Fibroblast of the aortic adventitia (primary cell): ENCODE data around the gene CHD9. TPM values are rescaled to one million over a fixed set of nuclear protein-coding genes. Genes with fewer than 3 reads are reported as not detected.

ENCODE experiments used
- DNase-seq: peaks from one replicate; pipeline ENCODE4 v3.0.0-alpha.2; 2010; ENCODE audit warnings: low read depth
- H3K4me3 ChIP-seq: 2 replicates; pipeline ENCODE4 v1.5.1; 2011; ENCODE audit warnings: low read depth, mild to moderate bottlenecking, control low read depth, low read length, moderate library complexity
- total RNA-seq: library from RNA; depleted of rRNA; stranded (reverse); fragments of >200 nt; gene quantifications from 2 replicates; pipeline ENCODE4 v1.2.3, GENCODE V29; 2012; ENCODE audit warnings: low replicate concordance
- TF ChIP-seq, protein P1 (sequence below): IDR thresholded peaks from 2 replicates; pipeline ENCODE4 v1.5.1; 2011; ENCODE audit warnings: mild to moderate bottlenecking, low read length, control low read depth, inconsistent platforms; ENCODE audit not compliant: insufficient read depth

The CHD9 gene
- total RNA-seq, 1 donor: 90.6 TPM

DNA sequence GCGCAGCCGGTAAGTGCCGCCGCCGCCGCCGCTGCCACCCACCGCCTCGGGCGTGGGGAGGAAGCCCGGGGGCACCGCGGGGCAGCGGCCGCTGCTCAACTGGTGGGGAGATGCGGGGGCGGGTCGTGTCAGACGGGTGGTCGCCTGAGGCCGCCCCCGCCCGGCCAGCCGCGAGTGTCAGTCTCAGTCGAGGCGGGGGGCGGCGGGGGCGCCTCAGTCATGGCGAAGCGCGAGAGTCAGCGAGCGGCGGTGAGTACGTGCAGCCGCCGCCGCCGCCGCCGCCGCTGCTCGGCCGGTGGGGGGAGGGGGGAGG, 76.2 kb downstream of the CHD9 start:
- H3K4me3 ChIP-seq: peak overlapping the region; percentile 83
- TF ChIP-seq, protein P1, sequence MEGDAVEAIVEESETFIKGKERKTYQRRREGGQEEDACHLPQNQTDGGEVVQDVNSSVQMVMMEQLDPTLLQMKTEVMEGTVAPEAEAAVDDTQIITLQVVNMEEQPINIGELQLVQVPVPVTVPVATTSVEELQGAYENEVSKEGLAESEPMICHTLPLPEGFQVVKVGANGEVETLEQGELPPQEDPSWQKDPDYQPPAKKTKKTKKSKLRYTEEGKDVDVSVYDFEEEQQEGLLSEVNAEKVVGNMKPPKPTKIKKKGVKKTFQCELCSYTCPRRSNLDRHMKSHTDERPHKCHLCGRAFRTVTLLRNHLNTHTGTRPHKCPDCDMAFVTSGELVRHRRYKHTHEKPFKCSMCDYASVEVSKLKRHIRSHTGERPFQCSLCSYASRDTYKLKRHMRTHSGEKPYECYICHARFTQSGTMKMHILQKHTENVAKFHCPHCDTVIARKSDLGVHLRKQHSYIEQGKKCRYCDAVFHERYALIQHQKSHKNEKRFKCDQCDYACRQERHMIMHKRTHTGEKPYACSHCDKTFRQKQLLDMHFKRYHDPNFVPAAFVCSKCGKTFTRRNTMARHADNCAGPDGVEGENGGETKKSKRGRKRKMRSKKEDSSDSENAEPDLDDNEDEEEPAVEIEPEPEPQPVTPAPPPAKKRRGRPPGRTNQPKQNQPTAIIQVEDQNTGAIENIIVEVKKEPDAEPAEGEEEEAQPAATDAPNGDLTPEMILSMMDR: no peak
- no peak for DNase-seq

DNA sequence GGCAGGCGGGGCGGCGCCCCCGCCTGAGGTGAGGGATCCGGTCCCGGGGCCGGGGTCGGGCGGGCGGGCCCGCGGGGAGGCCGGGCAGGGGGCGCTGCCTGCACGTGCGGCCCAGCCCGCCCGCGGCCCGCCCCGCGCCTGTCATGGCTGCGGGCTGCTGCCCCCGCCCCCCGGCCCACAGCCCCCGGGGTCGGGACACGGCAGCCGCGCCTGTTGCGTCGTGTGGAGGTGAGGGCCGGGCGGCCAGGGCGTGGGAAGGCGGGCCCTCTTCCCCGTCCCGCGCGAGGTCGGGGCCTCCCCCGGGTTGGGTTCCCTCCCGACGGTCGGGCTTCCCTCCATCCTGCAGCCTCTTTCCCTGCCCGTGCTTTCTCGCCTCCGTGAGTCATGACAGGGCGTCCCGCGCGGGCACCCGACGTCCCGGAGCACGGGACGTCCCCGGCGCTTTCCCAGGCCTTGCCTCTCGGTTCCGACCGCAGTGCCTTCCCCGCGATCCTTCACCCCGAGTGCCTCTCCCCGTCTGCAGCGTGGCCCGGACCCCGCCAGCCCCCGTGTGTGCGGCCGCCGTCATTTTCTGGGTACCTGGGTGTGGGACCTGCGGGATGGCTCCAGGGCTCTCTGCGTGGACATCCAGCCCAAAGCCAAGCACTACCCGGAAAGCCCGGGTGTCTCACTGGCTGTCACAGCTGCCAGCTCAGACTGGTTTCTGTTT, 76.7 kb downstream of the CHD9 start:
- peak; percentile 26 for DNase-seq
- TF ChIP-seq, protein P1: no peak
- H3K4me3 ChIP-seq: peak overlapping the region; percentile 83

DNA sequence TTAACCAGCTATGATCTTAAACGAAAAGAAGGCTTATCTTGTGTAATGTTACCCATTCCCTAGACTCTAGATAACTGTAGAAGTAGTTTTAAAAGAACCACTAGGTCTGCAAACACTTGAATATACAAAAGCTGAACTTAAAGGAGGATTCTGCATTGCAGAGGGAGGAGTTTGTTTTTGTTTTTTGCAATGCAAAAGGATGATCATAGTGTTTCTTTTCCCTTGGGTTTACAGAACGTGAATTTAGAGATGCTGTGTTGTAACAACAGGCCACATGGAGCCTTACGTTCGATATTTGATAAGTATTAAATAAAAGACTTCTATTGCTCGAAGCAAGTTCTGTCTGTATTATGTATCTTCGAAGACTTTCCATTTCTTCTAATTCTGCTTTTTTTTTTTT, 77.6 kb downstream of the CHD9 start:
- H3K4me3 ChIP-seq: peak overlapping the region; percentile 83
- peak; percentile 37 for DNase-seq
- TF ChIP-seq, protein P1: no peak

DNA sequence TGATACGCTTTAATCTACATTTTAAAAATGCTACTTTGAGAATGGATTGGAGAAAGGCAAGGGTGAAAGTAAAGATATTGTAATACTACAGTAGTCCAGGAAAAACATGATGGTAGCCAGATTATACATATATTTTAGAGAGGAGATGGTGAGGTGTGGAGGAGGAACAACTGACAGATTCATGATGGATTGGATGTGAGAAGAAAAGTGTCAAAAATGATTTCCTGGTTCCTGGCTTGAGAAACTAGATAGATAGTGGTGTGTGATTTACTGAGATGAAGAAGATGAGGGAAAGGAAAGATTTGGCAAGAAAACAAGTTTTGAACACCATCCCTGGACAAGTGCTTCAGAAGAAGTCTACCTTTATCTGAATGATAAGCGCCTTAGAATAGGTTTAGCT, 80.5 kb downstream of the CHD9 start:
- no peak overlapping the region for H3K4me3 ChIP-seq
- DNase-seq: no peak
- TF ChIP-seq, protein P1: no peak

DNA sequence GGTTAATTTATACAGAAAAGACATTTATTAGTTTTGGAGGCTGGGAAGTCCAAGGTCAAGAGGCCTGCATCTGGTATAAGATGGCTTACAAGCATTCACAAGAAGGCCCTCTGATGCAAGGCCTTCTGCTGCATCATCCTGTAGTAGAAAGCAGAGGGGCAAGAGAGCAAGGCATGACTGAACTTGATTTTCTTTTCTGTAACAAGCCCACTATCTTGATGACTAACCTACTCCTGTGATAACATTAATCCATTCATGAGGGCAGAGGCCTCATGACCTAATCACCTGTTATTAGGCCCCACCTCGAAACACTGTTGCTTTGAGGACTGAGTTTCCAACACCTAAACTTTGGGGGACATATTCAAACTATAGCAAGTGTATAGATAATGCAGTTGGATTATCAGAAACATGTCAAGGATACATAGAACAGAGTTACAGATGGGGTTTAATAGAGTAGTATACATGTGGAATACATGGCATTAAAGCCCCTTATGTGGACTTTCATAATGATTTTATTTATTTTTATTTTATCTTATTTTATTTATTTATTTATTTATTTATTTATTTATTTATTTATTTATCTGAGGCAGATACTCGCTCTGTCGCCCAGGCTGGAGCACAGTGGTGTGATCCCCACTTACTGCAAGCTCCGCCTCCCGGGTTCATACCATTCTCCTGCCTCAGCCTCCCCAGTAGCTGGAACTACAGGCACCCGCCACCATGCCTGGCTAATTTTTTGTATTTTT, 88.2 kb downstream of the CHD9 start:
- TF ChIP-seq, protein P1: no peak
- peak; percentile 28 for DNase-seq
- no peak overlapping the region for H3K4me3 ChIP-seq

DNA sequence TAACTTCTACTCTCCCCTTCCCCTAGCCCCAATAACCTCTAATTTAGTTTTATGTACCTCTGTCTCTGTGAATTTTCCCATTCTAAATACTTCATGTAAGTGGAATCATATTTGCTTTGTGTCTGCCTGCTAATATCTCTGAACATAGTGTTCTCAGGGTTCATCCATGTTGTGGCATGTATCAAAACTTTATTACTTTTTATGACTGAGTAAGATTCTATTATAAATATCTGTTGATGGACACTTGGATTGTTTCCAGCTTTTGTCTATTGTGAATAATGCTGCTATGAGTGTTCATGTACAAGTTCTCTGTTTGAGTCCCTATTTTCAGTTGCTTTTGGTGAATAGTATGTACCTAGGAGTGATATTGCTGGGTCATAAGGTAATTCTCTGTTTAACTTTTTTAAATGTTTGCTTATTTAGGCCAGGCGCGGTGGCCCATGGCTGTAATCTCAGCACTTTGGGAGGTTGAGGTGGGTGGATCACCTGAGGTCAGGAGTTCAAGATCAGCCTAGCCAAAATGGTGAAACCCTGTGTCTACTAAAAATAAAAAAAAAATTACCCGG, 92.8 kb downstream of the CHD9 start:
- TF ChIP-seq, protein P1: no peak
- H3K4me3 ChIP-seq: no peak overlapping the region
- no peak for DNase-seq
